HG02678 (cell line): ENCODE measurements around the gene CCDC187.

ENCODE experiments used
- ATAC-seq: cut with Tn5 transposase; IDR thresholded peaks from one replicate; pipeline ENCODE4 v1.9.1; 2021; ENCODE audit warnings: mild to moderate bottlenecking, moderate library complexity; ENCODE audit not compliant: unreplicated experiment

CCDC187 gene

DNA sequence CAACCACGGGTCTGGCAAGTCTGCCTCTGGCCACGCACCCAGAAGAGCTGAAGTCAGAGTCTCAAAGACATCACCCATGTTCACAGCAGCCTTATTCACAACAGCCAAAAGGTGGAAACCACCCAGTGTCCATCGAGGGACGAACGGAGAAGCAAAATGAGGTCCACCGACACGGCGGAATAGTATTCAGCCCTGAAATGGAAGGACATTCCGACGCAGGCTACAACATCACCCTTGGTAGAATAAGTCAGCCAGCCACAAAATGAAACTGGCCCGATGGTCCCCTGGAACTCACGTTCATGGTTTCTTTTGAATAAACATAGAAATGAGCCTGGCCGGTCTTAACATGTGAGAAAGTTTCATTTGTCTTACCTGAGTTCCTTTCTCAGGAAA lies 16.9 kb downstream of the CCDC187 start:
- ATAC-seq = no peak

DNA sequence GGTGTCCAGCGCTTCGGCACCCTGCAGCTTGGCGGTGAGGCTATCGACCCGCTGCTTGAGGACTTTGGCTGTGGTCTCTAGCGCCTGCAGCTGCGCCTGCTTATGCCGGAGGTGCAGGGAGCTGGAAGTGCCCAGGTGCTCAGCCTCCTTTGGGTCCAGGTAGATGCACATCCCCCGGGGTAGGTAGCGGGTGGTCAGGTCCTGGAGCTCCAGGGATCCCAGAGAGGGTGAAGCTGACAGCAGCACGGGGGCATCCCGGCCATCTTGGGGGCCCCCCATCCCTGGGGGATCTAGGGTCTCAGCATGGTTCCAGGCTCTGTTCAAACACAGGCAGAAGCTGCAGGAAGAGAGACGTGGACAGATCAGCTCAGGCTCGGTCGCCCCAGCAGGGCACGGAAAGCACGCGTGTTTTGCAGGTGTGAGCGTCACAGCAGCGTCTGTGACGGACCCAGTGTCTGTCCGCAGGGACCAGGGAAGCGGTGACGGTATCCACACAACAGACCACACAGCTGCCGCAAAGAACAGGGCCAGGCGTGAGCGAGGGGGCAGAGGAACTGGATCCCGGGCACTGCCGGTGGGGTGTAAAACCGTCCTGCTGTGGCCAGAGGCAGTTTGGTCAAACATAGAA lies 17.4 kb downstream of the CCDC187 start:
- no peak for ATAC-seq

DNA sequence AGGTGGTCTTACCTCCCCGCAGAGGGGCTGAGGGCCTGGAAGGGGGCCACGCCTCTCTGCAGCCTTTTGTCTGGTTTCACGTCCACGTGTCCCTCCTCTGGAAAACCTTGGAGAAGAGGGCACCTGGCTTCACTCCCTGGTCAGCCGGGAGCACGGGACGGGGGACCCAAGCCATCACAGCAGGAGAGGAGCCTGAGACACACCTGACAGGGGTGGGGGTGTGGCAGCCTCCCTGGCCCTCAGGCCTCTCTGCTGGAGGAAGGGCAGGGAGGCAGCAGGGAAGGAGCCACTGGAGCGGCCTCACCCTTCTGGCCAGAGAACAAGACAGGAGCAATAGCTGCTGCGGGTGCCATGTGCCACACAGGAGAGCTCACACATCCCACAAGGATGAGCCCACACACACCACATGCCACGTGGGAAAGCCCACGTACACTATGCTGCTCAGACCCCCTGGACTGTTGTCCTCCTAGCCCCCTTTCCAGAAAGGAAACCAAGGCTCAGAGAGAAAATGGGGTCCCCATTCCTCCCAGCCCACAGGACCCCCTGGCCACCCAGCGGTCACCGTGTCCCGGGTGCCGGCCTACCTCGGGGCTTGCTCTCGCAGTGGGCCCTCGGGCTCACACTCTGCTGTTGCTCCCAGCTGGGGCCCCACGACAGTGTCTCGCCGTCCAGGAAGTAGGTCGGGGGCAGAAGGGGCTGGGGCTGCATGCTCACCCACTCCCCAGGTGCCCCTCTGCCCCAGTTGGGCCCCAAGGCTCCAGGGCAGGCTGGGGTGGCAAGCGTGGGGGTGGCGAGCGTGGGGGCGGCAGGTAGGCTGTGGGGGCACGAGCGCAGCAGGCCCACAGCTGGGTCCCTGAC lies 18.2 kb downstream of the CCDC187 start:
- no peak for ATAC-seq

DNA sequence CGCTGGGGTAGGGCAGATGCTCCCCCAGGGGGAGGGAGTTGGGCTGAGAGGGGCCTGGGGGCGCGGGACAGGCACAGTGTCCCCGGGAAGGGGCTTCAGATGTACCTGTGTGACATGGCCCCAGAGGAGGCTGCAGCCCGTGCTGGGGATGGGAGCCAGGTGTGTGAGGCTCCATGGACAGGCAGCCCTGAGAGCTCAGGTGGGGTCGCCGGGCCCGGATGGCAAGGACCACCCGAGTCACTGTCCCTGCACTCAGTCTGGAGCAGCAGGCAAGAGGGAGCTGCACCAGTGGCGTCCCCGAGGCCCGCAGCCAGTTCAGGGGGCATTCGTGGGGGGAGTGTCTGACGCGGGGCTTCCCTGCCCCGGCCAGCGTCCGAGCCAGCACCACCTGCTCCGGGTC lies 18.9 kb downstream of the CCDC187 start:
- no peak for ATAC-seq

DNA sequence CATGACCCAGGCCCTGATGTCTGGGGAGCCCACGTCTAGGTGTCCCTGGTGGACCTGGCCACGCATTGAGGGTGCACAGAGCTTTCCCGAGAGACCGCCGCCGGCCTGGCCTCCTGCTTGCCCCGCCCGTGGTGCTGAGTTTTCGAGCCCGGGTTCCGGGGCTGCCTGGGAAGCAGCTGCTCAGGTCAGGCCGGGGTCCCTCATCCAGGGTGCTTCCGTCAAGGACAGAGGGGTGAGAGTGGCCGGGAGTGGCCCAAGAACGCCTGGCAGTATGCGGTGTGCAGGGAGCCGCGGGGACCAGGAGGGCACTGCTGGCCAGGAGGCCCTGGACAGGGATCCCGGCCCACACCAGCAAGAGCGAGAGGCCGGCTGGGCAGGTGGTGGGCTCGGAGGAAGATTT lies 19.6 kb downstream of the CCDC187 start:
- no peak for ATAC-seq

DNA sequence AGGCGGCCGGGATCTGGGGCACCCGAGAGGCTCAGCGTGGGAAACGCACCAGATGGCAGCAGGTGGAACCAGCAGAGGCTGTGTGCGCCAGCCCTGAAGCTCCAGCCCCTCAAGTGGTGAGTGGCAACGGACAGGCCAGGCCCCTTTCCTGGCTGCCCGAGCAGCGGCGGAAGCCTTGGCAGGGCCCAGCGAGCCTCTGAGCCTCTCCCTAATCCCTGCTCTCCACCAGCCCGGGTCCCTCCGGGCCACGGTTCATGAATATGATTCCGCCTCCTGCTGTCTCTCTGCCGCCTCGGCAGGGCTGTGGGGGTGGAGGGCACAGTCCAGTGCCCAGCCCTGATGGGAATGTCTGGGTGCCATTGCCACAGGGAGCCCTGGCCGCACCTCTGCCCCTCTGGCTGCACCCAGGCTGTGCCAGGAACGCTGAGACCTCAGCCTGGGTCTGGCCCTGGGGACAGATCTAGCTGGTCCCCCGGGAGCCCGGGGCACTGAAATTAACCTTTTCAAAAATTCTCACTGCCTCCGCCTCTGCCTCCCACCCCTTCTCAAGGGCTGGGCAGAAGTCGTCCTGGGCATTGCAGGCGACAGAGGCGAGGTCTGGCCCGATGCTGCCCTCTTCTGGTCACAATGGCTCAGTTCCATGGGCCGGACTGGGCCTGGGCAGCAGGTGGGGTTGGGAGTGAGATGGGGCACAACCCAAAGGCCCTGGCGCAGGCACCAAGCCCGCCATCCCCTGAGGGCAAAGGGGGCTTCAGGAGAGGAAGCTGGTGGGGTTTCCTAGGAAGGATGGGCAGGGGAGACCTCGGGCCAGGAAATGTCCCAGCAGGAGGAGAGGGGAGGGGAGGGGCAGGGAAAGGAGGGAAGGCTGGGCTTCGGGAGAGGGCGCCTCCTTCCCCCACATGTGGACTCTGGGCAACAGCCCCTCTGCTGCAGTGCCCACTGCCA lies 20.3 kb downstream of the CCDC187 start:
- peak; percentile 83 for ATAC-seq

DNA sequence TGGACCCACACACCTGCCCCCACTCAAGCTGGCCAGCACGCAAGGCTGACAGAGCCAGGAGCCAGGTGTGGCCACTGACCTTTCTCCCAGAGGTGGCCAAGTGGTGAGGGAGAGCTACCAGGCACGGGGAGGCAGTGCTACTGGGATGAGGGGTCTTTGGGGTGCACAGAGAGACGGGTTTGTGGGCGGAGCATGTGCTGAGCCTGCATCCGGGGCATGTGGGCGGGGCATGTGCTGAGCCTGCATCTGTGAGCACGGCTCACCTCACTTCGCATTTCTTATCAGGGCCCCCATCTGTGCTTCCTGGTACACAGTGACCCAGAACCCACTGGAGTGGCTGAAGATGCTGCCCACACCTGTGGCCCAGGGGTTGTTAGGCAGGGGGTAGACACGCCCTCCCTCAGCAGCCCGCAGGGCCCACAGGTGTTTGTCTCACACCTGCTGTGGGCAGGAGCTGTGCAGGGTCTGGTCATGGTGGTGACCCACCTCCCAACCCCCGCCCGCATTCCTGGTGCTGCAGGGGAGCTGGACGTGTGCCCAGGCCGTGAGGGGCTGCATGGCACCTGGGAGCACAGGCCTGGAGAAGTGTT lies 21.5 kb downstream of the CCDC187 start:
- ATAC-seq = no peak

DNA sequence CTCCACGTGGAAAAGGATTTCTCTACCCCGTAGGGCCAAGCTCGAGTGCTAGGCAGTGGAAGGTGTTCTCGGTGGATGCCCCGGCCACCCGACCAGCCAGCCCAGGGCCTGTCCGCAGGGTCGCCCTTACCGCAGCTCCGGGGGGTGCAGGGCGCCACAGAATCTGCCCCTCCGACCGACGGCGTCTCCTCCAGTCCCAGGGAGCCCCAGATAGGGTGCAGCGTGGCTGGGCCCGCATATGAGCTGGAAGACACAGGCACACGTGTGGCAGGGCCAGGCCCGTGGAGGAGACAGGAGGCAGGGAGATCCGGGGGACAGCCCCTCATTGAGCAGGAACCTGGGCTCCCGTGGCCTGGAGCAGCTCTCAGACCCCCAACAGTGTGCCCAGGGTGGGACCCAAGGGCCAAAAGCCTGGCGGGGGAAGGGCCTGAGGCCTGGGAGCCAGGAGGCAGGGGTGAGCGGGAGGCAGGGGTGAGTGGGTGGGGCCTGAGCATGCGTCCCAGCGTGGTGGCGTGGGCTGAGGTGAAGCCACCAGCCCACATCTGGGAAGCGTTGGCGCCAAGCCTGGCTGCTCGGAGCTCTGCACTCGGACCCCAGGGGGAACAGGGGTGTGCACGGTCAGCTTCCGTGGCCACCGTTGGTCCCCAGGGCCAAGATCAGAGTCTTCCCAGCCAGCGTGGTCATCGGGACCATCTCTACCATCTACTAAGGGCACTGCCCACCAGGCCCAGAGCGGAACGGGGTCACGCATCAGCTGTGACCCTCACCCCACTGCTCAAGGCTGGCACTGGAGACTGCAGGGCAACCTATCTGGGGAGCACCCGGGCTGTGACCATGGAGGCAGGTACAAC lies 22.2 kb downstream of the CCDC187 start:
- ATAC-seq = no peak

DNA sequence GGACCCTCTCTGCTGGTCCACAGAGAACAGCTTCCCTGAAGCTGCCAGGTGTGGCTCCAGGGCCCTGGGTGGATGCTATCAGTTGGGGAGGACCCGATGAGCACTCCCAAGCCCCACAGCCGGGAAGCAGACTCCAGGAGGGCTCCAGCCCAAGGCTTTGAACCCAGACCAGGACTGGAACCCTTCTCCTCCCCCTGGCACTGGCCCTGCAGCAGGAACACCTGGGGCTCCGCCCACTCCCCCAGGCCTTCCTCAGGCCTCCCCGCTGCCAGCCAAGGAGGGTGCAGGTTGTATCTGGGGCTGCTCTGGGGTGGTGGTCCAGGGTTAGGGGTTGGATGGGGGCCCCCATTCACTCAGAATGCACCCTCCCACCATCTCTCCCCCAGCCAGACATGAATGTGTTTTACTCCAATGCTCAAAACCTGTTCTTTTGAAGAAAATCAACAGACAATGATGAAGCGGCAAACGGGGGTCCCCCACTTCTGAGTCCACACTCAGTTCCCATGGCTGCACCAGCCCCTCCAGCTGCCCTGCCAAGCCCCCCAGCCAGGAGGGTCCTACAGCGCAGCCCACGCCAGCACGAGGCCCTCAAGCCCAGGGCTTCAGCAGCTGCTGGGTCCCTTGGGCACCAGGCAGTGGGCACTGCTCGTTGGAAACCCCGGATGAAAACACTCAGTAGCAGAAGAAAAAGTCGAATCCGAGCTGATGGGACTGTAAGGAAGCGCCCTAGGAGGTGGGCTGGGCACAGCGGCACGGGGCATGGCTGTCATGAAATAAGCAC lies 23.2 kb downstream of the CCDC187 start:
- no peak for ATAC-seq

DNA sequence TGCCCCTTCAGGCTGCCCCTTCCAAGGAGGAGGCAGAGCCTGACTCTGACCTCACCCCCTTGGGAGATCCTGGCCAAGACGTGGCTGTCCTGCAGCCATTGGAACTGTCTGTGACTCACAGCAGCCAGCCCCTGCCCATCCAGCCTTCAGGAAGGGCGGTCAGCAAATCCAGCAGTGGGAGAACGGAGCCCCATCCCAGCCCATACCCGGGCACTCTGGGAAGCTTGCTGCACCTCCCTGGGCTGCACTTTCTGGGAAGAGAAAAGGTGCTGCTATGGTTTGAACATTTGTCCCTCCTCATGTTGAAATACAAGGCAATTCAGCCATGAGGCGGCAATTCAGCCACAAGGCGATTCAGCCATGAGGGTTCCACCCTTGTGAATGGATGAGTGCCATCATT lies 24.4 kb downstream of the CCDC187 start:
- ATAC-seq = no peak

DNA sequence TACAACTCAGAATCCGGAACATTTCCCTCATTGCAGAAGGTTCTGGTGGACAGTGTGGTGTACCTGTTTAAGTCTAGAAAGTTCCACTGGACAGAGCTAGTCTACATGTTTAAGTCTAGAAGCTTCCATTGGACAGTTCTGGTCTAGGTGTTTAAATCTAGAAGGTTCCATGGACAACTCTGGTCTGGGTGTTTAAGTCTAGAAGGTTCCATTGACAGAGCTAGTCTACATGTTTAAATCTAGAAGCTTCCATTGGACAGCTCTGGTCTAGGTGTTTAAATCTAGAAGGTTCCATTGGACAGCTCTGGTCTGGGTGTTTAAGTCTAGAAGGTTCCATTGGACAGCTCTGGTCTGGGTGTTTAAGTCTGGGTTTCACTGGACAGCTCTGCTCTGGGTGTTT lies 25.0 kb downstream of the CCDC187 start:
- ATAC-seq = no peak

DNA sequence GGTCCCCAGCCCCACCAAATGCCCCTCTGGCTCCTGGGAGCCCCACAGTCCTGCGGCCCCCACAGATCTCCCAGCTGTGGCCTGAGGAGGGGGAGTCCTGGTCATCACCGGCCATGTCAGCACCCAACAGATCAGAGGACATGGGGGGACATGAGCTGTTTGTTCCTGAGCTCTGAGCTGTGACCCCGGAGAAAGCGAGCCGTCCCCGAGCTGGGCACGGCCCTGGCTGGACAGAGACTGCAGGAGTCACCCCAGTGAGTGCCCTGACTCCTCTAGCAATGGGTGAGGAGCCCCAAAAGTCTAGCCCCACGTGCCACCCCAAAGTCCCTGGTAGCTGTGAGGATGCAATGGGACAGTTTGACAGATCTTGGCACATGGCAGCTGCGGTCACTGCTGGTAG lies 25.7 kb downstream of the CCDC187 start:
- ATAC-seq = no peak

DNA sequence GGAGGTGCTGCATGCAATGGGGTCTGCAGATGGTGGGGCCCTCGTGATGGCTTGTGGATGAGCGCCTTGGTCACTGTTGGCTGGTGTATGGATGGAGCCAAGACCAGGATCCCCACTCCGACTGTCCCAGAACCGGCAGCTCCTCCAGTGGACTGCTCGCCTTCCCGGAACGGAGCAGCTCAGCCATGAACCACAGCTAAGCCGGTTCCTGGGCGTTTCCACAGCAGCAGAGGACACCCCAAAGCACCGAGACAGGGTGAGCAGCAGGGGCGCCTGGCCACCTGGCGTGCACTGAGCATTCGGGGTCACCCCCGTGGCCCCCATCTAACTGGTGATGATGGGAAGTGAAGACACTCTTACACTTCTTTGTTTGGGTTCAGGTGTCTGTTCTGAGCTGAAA lies 26.1 kb downstream of the CCDC187 start:
- no peak for ATAC-seq

DNA sequence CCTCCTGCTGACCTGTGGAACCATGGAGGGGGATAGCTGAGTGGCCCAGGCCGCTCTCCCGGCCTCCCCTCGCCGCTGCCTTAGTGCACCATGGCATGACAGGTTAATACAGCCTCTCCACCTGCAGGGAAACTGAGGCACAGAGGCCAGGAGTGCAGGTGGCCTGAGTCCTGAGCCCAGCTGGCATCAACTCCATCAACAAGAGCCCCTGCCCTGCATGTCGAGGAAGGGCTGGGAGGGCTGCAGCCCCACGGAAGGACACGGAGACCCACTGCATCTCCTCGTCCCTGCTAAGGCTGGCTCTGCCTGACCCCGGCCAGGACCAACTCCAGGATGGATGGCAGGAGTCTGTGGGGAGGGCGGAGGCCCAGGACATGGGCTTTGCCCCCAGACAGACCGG lies 27.2 kb downstream of the CCDC187 start:
- no peak for ATAC-seq

DNA sequence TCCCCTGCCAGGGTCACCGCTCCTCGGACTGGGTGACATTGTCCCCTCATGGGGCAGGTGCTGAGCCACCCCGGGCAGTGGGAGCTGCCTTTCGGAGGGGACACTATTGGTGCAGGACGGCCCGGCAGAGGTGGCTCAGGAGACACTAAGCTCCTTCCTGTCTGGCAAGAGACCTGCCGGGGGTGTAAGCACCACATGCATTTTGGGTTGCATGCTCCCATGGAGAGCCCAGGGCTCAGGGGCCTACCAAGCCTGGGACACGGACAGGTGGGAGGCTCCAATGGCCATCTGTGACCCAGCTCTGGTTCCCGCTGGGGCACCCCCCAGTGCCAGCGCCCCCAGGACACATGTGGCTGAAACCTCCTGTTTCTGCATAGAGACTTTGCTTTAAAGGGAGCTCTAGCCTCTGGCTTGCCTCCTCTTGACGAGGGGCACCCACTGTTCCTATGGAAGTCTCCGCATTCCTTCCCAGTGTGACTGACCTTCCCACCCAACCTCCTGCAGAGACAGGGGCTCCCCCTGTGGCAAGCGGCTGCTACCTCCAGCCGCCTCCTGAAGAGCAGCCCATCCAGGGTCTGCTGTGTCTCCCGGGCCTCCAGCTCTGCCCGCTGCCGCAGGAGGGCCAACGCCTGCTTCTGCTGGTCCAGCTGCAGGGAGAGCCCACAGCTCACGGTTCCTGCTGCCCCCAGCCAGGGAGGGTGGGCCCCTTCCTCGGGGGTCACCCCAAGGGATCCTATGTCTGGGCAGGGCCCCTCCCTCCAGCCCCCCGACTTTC lies 28.1 kb downstream of the CCDC187 start:
- ATAC-seq = no peak

DNA sequence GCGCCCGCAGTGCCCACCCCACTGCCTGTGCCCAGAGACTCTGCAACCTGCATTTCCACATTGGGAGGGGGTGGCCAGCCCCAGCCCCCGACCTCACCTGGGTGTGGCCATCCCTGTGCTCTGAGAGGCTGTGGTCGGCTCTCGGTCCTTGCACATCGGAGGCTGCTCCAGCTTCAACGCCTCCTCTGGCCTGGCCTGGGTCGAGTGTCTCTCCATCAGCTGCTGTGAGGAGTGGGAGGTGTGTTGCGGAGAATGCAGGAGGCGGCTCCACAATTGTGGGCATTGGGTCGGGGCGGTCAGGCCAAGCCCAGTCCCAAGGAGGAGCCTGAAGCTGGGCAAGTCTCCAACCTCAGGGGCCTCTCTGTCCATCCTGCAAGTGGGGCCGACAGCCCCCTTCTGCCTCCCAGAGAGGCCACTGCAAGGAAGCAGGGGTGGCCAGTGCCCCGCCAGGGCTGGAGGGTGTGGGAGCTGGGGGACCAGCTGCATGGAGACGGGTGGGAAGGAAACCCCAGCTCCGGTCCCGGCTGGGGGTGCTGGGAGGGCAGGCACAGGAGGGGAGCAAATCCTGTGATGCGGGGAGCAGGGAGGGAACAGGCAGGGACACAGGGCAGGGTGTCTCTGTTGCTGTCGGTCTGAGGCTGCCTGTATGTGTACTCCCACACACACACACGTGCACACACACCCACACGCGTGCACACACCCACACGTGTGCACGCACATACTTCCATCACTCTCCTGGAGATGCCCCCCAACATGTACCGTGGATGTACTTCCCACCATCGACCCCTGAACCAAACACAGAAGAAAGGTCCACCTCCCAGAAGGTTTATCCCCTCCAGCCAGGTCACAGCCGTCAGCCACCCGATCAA lies 28.9 kb downstream of the CCDC187 start:
- ATAC-seq = no peak

DNA sequence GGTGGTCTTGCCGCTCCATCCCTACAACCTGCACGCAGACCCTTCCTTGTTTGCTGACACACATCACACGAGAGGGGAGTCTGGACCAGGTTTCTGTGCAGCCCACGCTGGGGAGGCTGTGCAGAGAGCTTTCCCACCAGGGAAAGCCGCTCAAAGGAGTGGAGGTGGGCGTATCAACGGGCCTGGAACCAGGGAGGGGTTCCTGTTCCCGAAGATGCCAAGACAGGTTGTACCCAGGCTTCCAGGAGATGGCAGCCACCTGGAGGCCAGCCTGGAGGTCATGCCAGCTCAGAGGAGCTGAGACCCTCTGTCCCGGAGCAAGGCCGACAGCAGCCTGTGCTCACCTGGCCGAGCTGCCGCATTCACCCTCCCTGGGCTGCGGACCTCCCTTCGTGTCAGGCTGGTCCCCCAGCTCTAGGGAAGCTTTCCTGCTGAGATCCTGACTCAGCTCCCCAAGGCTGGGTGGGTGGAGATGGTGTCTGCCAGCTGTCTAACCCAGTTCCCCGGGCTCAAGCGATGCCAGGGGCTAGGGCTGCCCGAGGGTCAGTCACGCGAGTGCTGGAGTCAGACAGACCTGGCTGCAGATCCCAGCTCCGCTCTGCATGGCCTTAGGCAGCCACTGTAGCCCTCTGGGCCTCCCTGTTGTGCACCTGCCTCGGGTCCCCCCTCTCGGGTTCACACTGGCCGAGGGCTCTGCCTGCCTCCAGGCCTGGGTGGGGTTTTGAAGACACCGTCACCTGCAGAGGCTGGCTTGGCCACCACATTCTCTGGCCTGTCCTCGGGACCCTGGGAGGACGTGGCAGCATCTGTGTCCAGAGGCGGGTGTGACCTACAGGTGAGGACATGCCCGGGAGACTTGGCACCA lies 29.7 kb downstream of the CCDC187 start:
- ATAC-seq = no peak
